Motor neuron (in vitro differentiated cells): ENCODE measurements around the gene ADAMTS1. TPM values are rescaled to one million over a fixed set of nuclear protein-coding genes. Genes with fewer than 3 reads are reported as not detected.

Source experiments
- ATAC-seq, 8 experiments: fragments of 200-7000 bp; cut with Tn5 transposase; replicated peaks in 6 of 8; 2 replicates each; pipeline ENCODE4 v1.8.0; 2021; ENCODE audit warnings: mild to moderate bottlenecking in 8 of 8, moderate library complexity in 8 of 8
- H3K27ac ChIP-seq, 2 donors: fragments of 250-450 bp; sonication (Bioruptor Pico); 2 replicates each; pipeline ENCODE4 v1.9.0; 2021; ENCODE audit warnings: antibody characterized with exemption in 2 of 2, mild to moderate bottlenecking in 2 of 2, moderate library complexity in 1 of 2
- H3K4me1 ChIP-seq, 2 donors: fragments of 250-450 bp; sonication (Bioruptor Pico); replicated peaks in 1 of 2; 2 replicates each; pipeline ENCODE4 v1.6.1; 2021; ENCODE audit warnings: antibody characterized with exemption in 2 of 2, mild to moderate bottlenecking in 2 of 2, moderate library complexity in 1 of 2
- H3K4me3 ChIP-seq, 5 donors: fragments of 250-450 bp; sonication (Bioruptor Pico); 2 replicates each; pipeline ENCODE4 v1.9.0; 2021; ENCODE audit warnings: antibody characterized with exemption in 5 of 5, mild to moderate bottlenecking in 5 of 5, moderate library complexity in 4 of 5
- WGBS, 10 experiments: fragments of 450-650 bp; shearing (Covaris generic); methylation state at CpG; one replicate each; pipeline ENCODE4 v1.0.0; 2022; 5-methylcytosine and 5-hydroxymethylcytosine counted together
- in situ Hi-C, 9 experiments: fragments of 400-800 bp; cut with MboI; loops; one replicate each; pipeline ENCODE4 v1.15.0; 2021; ENCODE audit warnings: low sequenced_read_pairs in 9 of 9, low pct_unique_long_range_greater_than_20kb in 2 of 9; ENCODE audit not compliant: unreplicated experiment in 9 of 9
- total RNA-seq, 8 experiments: library from RNA; unstranded; fragments of 300-600 nt; gene quantifications; 2 replicates each; pipeline versions ENCODE4 v1.2.3 to v1.2.4, GENCODE V29; 2022

ADAMTS1 gene
- total RNA-seq, 8 experiments from 2014 or later = 3.6 to 36.9 (median 14.5) TPM

DNA sequence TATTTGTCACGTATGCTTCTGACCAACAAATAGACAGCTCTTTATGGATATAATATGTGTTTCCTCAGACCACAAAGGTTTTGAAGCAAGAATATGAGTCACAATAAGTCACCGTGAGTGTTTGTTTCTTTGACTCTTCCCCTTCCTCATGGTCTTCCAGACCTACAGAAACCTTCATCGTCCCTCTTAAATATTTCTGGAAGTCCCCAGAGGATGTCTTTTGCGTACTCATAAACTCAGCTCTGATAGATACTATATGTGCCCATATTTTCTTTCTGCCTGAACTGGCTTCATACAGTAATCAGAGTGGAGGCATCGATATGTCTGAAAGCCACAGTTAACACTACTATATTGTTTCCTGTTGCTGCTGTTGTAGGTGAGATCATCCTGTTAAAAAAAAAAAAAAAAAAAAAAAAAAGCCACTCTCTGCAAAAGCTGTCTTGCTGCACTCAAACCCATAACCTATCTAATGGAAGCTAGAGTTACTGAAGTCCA lies 38.4 kb downstream of the ADAMTS1 start:
- Histone ChIP-seq H3K4me1 (no peaks in the 10 kb centered on the region), H3K27ac (no peak overlapping the region), H3K4me3 (no peak overlapping the region)
- peak in 2 of 8 experiments; percentile 60 for ATAC-seq
- 22 to 100% (median 78%) methylated on average over 1 to 5 of the region's 5 CpGs for WGBS, 10 experiments
- in situ Hi-C loops = no loop called here

DNA sequence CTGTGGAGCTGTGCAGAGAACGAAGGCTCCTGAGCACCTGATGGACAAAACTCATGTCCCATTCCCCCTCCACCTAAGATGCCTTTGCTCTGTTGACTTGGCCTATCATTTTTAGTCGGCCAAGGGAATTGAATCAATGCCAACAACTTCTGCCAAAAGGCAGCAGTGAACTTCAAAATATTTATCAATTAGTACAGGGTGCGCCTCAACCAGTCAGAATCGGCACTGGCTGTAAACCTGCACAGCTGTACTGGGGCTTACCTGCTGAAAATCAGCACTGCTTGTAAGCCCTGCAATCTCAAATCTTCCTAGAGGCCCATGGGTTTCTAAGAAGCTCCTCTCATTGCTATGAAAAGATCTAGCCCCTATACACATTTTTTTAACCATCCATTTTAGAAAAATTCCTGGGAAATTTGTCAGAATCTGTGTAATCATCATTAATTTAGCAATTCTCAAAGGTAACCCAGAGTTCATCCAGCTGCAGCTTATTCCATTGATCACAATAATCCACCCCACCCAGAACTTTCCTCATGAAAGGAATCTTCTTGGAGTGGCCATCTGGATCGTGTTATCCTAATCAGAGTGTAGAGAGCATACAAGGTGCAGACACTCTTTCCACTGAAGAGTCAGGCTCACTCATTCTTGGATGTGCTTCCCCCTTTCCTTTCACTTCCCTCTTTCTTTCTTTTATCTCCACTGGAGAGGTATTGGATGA lies 40.2 kb downstream of the ADAMTS1 start:
- in situ Hi-C loops = no loop called here
- peak in 3 of 8 experiments; percentile 41 to 74 (median 71) for ATAC-seq
- 7 to 100% (median 80%) methylated on average over 1 to 5 of the region's 5 CpGs for WGBS, 10 experiments

GRCh38 chr21:26801498-26801897 lies 43.7 kb downstream of the ADAMTS1 start:
- H3K4me3 ChIP-seq = no peak overlapping the region
- ATAC-seq = peak in 4 of 8 experiments; percentile 4 to 79 (median 68)
- in situ Hi-C loops = no loop called here

More for the DNA sequence above, 40.2 kb downstream of the ADAMTS1 start:
- Histone ChIP-seq H3K4me1 (peaks cover 0 to 7% of the 10 kb centered on the region in 2 donors), H3K27ac (no peak overlapping the region), H3K4me3 (no peak overlapping the region)

DNA sequence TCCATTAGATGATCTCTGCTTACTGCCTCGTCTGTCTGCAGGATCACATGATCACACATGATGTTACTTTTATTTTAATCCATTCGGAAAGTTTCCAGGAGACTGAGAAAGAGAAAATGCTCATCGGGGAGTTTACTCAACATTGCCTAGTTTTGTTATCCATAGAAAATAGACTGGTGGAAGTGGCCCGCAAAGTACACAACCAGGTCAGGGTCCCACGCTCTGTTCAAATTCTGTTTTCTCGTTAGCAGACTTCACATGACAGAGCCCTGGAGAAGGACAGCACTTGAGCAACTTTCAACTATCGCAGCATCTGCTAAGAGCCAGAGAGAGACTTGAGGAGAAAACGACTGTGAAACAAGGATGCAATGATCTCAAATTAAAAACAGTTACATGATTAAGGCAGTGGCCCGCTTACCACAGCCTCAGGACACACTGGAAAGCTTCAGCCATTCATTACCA lies 44.2 kb downstream of the ADAMTS1 start:
- Histone ChIP-seq H3K27ac (peak overlapping the region in 1 of 2 donors; percentile 48), H3K4me1 (peaks cover 2 to 9% of the 10 kb centered on the region in 2 donors), H3K4me3 (no peak overlapping the region)
- ATAC-seq = peak in 7 of 8 experiments; percentile 42 to 88 (median 69)
- in situ Hi-C loops = no loop called here
- WGBS, 10 experiments = 10 to 77% (median 71%) methylated on average over 2 to 9 of the region's 9 CpGs

More at GRCh38 chr21:26801498-26801897, 43.7 kb downstream of the ADAMTS1 start:
- Histone ChIP-seq H3K27ac (peak overlapping the region in 1 of 2 donors; percentile 48), H3K4me1 (peaks cover 0 to 7% of the 10 kb centered on the region in 2 donors)
- 0 to 100% (median 44%) methylated on average over 1 of the region's 1 CpG for WGBS, 10 experiments

DNA sequence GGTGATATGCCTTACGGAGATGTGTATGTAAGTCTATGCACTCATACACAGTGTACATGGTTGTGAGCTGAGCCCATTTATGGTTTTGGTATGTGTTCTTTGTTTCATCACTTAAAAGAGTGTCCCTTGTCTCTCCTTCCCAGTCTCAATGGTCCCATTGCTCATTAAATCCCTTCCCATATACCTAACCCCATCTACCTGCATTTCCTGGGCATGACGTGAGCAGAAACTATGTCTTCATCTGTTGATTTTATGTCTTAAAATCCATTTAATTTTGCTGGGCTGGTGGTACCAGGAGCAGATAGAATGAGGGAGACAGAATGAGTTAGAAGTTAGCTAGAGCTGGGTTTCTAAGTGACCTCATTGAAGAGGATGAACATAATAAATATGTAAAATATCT lies 44.8 kb downstream of the ADAMTS1 start:
- in situ Hi-C loops = no loop called here
- no peak for ATAC-seq
- H3K4me1 ChIP-seq = peaks cover 4 to 9% of the 10 kb centered on the region in 2 donors
- H3K27ac ChIP-seq = no peak overlapping the region
- no peak overlapping the region for H3K4me3 ChIP-seq
- WGBS, 10 experiments = 20 to 100% (median 81%) methylated on average over 1 to 2 of the region's 2 CpGs; no CpG with 5 or more reads in 6 of the 10 experiments

DNA sequence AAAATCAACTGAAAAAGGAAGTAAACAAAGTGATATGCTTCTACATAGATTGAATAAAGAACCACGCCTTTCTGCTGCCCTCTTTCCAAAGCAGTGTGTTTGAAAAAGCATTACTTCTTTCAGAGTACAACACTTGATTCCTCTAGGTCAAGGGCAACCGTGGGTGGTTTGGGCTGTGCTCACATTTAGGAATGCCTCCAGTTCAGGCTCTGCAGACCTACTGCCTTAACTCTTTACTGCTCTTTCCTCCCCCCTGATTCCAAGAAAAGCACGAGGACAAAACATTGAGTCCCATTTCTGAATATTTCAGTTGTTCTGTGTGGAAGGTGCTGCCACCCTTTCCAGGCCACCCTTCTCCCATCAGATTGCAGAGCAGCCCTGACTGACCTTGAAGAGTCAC lies 45.2 kb downstream of the ADAMTS1 start:
- H3K4me1 ChIP-seq = peaks cover 4 to 9% of the 10 kb centered on the region in 2 donors
- peak in 1 of 8 experiments; percentile 7 for ATAC-seq
- H3K27ac ChIP-seq = no peak overlapping the region
- in situ Hi-C loops = no loop called here
- H3K4me3 ChIP-seq = no peak overlapping the region
- WGBS, 10 experiments = 20 to 100% (median 63%) methylated on average over 1 to 3 of the region's 3 CpGs; no CpG with 5 or more reads in 1 of the 10 experiments

GRCh38 chr21:26798856-26799751 lies 46.1 kb downstream of the ADAMTS1 start:
- in situ Hi-C loops = no loop called here
- Histone ChIP-seq H3K27ac (no peak overlapping the region), H3K4me1 (peaks cover 4 to 9% of the 10 kb centered on the region in 2 donors), H3K4me3 (no peak overlapping the region)
- peak in 1 of 8 experiments; percentile 4 for ATAC-seq
- 81 to 100% (median 96%) methylated on average over 1 to 8 of the region's 8 CpGs for WGBS, 10 experiments

DNA sequence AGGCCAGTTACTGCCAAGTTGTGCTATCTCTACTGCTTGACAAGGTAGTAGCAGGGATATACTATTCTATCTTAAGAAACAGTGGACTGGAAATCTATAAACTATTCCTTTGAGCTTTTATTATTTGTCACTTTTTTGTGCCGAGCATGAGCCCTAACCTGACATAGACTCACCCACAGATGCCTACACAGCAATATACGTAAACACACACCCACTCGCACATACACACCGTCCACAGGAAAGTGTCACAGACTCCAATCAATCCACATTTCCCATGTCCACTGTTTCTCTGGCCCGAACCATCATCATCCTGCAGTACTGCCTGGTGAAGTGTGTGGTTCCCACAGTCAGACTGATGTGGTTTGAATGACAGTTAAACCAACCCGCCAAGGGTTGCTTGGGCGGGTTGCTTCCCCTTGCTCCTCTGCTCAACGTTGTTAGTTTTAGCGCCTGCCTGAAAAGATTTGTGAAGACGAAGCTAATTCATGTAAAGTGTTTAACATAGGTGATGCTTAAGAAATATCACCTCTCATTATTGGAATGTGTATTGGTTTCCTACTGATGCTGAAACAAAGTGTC lies 47.2 kb downstream of the ADAMTS1 start:
- ATAC-seq = no peak
- H3K4me1 ChIP-seq = peaks cover 4 to 9% of the 10 kb centered on the region in 2 donors
- no peak overlapping the region for H3K27ac ChIP-seq
- in situ Hi-C loops = no loop called here
- no peak overlapping the region for H3K4me3 ChIP-seq
- WGBS, 10 experiments = 79 to 100% (median 92%) methylated on average over 2 to 10 of the region's 10 CpGs; no CpG with 5 or more reads in 1 of the 10 experiments

GRCh38 chr21:26795866-26796329 lies 49.3 kb downstream of the ADAMTS1 start:
- Histone ChIP-seq H3K27ac (no peak overlapping the region), H3K4me1 (peaks cover 2 to 4% of the 10 kb centered on the region in 2 donors), H3K4me3 (no peak overlapping the region)
- in situ Hi-C loops = no loop called here
- WGBS, 10 experiments = 0 to 42% (median 19%) methylated on average over 2 to 6 of the region's 6 CpGs; no CpG with 5 or more reads in 2 of the 10 experiments
- peak; percentile 72 to 97 (median 92) for ATAC-seq

DNA sequence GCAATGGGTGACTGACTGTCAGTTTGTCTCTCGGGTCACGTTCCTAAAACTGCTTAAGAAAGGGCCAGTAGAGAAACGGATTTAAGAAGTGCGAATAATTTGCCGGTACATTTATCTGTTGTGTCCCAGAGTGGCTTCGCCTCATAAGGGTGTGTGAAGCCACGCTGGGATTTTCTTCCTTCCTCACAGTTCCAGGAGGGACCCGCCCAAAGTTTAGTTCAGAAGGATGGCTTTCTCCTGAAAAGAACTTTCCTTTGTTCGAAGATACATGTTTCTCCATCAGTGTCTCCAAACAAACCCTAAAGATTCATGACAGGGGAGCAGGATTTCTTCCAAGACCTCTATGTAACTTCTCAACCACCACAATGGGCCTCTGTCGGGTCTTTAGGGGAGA lies 49.8 kb downstream of the ADAMTS1 start:
- peak in 4 of 8 experiments; percentile 25 to 38 (median 36) for ATAC-seq
- Histone ChIP-seq H3K27ac (peak overlapping the region in 1 of 2 donors; percentile 36), H3K4me1 (peaks cover 2 to 4% of the 10 kb centered on the region in 2 donors), H3K4me3 (no peak overlapping the region)
- in situ Hi-C loops = no loop called here
- 50 to 93% (median 83%) methylated on average over 2 to 10 of the region's 10 CpGs for WGBS, 10 experiments

GRCh38 chr21:26794597-26795411 lies 50.4 kb downstream of the ADAMTS1 start:
- in situ Hi-C loops = no loop called here
- ATAC-seq = no peak
- no peak overlapping the region for H3K4me3 ChIP-seq
- H3K27ac ChIP-seq = peak overlapping the region in 1 of 2 donors; percentile 36
- WGBS, 10 experiments = 48 to 100% (median 72%) methylated on average over 2 to 5 of the region's 5 CpGs
- H3K4me1 ChIP-seq = peaks cover 2 to 4% of the 10 kb centered on the region in 2 donors

GRCh38 chr21:26790296-26790695 lies 54.9 kb downstream of the ADAMTS1 start:
- no peak overlapping the region for H3K27ac ChIP-seq
- no peak for ATAC-seq
- no peak overlapping the region for H3K4me3 ChIP-seq
- no peaks in the 10 kb centered on the region for H3K4me1 ChIP-seq
- in situ Hi-C loops = no loop called here
